NCI-H82 treated with DMSO at 0.1 percent for 48 hours (cell line): Measurements from ENCODE around the gene CRYGN.

Experiments
- DNase-seq: peaks from one replicate; lab custom pipeline; 2025; ENCODE audit not compliant: unreplicated experiment; lab: John Stamatoyannopoulos, UW

CRYGN gene

GRCh38 chr7:151393031-151393977 is 46.6 kb downstream of the CRYGN start:
- DNase-seq: no peak

GRCh38 chr7:151392426-151392825 is 47.5 kb downstream of the CRYGN start:
- DNase-seq: no peak

GRCh38 chr7:151392002-151392401 is 47.9 kb downstream of the CRYGN start:
- DNase-seq: no peak

- DNase-seq: no peak
Observed at GRCh38 chr7:151391358-151391730, 48.6 kb downstream of the CRYGN start.

- DNase-seq: no peak
Observed at GRCh38 chr7:151390598-151391357, 49.2 kb downstream of the CRYGN start.

GRCh38 chr7:151389768-151390597 is 50.0 kb downstream of the CRYGN start:
- no peak for DNase-seq

- no peak for DNase-seq
Observed at GRCh38 chr7:151389096-151389767, 50.7 kb downstream of the CRYGN start.

GRCh38 chr7:151388430-151388829 is 51.5 kb downstream of the CRYGN start:
- no peak for DNase-seq

- no peak for DNase-seq
Observed at GRCh38 chr7:151388007-151388297, 52.0 kb downstream of the CRYGN start.

GRCh38 chr7:151387161-151388006 is 52.6 kb downstream of the CRYGN start:
- DNase-seq: no peak

GRCh38 chr7:151386301-151387160 is 53.4 kb downstream of the CRYGN start:
- DNase-seq: no peak

- no peak for DNase-seq
Observed at GRCh38 chr7:151385626-151386300, 54.2 kb downstream of the CRYGN start.

GRCh38 chr7:151384776-151385625 is 54.9 kb downstream of the CRYGN start:
- no peak for DNase-seq

- DNase-seq: no peak
Observed at GRCh38 chr7:151384352-151384697, 55.6 kb downstream of the CRYGN start.

GRCh38 chr7:151383638-151384351 is 56.1 kb downstream of the CRYGN start:
- DNase-seq: no peak

GRCh38 chr7:151382079-151382885 is 57.7 kb downstream of the CRYGN start:
- DNase-seq: no peak
